HG02798 (cell line): ENCODE results near the gene DHRS1.
A peak's percentile ranks its signal among the peaks of the same experiment; 100 is the strongest.

Experiments used
- ATAC-seq: cut with Tn5 transposase; IDR thresholded peaks from one replicate; pipeline ENCODE4 v1.9.1; 2021; ENCODE audit warnings: mild to moderate bottlenecking; ENCODE audit not compliant: unreplicated experiment, poor library complexity

The DHRS1 gene

DNA sequence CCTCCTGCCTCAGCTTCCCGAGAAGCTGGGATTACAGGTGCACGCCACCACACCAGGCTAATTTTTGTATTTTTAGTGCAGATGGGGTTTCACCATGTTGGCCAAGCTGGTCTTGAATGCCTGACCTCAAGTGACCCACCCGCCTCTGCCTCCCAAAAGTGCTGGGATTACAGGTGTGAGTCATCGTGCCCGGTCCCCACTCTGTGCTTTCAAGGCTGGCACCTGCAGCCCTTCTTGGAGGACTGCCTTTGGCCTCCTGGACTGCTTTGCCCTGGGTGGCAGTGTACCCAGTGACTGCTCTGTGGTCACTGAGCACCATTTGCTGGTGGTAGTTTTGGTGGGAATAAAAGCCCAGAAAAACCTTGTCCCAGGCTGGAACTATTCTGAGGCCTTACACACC is 12.6 kb downstream of the DHRS1 start:
- no peak for ATAC-seq

DNA sequence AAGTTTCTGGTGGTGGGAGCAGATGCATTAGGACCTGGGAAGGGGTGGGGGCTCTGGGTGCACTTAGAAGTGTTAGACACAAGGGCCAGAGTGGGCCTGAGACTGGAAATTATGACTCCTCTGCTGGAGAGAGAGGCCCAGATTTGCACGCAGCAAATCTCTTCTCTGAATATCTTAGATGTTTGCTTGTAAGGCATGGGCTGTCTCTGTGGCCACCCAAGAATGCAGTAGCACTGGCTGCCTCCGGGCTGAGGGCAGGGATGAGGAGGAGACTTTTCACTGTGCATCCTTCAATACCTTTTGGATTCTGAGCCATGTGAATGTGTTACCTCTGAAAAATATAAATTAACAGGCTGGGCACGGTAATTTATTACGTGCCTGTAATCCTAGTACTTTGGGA is 14.2 kb downstream of the DHRS1 start:
- no peak for ATAC-seq

DNA sequence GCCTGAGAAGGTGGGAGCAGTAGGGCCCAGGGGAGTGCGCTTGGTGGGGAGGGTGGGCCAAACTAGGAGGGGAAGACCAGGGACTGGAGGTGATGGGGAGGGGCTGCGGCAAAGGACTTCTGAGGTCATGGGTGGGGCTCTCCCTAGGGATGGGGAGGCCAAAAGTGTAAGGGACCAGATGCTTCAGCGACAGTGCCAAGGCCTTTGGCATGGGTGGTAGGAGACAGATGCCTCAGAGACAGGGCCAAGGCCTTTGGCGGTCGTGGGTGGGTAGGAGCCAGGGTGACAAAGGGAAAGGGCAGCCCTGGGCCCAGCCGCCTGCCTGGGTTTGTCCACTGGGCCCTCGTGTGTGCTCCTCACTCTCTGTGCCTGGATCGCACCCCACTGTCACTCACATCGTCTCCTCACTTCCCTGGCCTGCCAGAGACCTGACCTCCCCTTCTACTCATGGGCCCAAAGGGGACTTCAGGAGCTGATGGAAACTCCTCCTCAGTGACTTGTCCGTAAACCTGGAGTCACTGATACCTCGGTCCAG is 15.0 kb downstream of the DHRS1 start:
- no peak for ATAC-seq

DNA sequence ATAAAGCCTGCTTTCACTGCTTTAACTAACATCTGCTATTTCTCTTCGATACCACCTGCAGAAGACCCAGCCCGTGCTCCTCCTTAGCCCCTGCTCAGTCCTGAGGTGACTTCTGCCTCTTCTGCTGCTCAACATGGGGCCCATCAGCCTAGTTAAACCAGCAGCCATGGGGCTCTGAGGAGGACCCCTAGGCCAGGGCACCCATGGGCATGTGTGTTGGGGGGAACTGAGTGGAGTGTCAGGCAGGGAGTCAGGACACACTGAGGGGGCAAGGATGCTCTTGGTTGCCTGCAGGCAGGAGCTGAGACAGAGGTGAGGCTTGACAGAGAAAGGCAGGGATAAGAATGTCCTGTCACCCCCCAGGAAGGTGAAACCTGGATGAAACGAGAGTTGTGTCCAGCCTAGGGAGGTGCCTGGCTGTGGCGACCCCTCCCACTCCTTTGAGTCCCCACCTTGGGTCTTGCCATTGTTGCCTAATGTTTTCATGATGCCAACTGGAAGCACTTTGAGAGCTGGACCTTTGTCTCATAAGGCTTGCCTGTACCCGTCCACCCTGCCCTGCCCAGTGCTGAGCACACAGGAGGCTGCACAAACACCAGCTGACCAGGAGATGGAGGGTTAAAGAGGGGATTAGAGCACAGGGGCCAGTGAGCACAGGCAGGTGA is 15.7 kb downstream of the DHRS1 start:
- no peak for ATAC-seq

DNA sequence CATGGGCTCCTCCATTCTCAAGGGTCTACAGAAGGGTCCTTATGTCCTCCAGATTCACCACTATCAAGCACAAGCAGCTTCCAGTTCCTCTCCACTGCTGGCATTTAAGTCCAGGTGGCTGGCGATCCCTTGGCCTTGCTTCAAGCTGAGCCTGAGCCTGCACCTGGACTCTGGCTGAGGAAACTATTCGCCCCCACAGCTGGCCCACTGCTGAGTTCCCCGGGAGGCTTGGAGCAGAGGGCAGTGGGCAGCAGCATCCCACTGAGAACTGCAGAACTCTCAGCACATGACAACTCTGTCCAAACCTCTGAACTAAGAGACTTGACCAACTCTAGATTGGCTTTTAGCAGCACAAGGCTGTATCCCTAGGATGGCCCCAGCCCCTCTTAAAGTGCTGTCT is 16.8 kb downstream of the DHRS1 start:
- no peak for ATAC-seq

DNA sequence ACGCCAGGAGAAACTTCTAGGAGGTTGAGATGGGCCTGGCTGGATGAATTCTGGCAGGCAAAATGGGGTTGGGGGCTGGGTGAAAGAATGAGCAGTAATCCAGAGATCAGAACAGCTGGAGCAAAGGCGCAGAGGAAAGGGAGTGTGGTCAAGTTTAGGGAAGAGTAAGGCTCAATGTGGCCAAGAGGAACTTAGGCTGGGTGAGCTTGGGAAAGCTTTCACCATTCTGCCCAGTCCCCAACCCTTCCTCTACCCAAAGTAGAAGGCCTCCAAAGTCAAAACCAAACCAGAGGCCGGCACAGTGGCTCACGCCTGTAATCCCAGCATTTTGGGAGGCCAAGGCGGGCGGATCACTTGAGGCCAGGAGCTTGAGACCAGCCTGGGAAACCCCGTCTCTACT is 17.9 kb downstream of the DHRS1 start:
- no peak for ATAC-seq

DNA sequence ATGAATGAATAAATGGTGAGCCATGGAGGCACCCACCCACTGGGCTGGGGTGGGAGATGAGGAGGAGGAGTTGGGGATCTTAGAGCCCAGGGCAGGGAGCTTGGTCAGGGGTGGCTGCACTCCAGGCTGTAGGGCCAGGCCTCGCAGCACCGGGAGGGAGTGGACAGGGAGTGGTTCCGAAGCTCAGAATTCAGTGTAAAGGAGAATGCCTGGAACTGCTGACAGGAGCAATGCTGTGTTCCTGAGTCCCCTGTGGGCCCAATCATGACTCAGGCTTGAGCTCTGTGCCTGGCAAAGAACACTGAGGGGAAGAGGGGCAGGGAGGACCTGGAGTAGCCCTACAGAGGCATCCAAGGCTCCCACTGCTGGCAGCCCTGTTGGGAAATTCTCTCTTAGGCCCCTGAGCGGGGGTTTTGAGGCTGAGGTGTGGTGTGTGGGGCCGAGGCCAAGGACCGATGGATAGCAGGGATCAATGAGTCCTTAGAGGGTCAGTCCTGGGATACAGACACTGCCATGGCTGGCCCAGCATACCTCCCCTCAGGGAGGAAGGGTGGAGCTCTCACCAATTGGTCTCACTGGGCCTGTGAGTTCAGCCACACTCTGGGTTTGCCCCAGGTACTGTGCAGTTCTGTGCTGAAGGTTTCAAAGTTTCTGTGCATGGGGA is 18.7 kb downstream of the DHRS1 start:
- ATAC-seq = no peak

DNA sequence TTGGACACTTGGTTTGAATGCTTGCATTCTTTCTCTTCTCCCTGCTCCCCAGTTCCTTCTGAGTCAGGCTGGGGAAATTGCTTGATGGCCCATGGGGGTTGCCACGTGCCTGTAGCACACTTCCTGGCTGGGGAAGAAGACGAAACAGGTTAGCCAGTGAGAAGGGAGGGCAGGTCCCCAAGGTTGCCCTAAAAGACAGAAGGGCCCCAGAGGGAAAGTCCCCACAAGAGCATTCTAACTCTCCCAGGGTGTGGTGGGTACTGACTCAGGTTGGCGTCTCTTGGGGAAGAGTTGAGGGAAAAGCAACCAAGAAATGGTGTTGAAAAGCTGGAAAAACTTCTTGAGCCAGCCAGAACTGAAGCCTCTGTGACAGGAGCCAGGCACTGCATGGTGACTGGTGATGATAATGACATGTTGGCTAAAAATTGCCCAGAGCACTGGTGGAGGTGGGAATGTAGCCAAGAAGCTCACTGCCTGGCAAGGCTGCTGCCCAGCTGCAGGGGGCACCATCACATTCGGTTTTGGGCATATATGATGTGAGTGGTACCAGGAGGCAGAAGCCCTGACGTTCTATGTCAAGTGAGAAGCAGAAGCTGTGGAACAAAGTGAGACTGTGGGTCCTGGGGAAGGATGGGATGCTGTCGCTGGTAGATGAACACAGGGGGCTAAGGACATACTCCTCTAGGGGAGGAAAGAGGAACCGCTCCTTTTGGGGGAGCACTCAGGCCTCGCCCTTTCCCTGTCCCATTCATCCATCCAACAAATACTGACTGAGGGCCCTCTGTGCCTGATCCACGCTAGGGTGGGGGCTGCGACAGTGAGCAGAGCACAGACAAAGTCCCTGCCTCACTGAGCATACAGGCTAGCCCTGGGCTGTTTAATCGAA is 20.0 kb downstream of the DHRS1 start:
- ATAC-seq = peak; percentile 70

DNA sequence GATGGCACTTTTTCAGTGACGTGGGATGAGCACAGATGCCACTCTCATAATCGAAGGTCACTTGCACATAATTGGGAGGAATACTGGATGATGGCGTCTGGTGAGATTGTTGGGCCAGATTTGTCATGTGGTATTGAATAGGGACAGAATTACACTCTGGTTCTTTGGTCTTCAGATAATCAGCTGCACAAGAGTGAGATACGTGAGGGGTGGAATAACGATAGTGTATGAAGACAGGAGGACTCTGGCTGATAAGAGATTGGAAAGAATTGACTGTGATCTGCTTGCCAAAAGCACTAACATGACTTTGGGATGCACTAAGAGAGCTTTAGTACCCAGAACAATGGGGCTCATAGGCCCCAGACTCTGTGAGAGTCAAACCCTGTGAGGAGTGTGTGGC is 21.2 kb downstream of the DHRS1 start:
- ATAC-seq = no peak

DNA sequence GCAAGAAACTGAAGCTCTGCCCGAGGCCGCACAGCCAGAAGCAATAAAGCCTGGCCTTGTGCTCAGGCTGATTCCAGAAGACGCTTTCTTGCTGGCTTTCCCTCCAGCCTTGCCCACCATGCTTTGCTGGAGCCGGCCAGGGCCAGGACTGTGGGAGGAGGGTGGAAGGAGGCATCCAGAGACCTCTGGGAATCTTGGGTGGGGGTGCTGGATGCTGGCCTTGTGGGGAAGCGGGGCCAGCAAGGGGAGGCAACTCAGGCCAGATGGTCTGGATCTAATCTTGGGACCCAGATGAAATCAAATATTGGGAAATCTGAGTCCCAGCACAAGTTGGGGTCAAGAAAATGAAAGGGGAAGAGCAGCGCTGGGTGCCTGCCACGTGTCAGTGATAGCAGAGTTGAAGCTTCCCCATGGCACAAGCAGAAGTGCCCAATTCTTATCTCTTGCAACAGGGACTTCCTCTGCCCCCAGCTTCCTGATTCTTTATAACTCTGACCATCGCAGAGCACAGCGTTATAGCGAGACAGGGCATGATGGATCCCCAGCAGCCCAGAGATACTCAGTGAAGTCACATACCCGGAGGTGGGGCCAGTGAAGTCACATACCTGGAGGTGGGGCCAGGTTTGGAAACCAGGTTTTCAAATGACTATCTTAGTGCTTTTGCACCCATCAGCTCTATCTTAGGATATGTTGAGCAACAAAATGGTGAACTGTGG is 21.8 kb downstream of the DHRS1 start:
- ATAC-seq = no peak

DNA sequence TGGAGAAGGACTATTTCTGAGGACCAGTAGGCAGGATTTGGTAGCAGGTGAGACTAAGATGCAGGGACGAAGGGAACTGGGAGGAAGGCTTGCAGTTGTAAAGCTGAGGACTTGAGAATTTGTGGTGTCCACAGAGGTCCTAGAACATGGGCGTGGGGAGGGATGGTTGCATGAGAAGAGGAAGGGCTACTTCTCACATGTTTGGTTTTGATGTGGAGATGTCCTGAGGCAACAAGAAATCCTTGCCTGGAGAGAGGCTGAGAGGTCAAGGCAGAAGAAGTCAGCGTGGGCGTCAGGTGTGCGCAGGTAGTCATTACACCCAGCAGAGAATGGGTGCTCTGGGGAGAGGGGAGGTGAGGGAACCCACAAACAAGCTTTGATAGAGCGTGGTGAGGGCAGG is 22.5 kb downstream of the DHRS1 start:
- no peak for ATAC-seq

DNA sequence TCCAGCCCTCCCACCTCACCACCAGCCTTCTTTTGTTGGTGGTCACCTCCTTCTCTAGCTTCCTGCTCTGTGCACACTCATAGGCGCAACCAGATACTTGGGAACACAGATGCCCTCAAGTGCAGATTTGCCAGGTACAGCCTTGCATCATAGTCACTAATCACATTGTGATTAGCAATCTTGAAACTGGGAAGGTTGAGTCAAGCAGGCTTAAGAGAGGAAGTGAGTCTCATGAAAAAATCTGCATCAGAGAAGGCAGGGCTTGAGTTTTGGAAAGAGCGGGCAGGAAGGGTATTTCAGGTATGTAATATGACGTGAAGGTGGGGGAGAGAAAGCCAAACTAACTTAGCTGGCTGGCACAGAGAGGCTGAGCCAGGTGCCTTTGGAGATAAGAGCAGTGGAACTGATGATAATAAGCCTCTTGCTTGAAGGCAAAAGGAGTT is 25.5 kb downstream of the DHRS1 start:
- peak; percentile 37 for ATAC-seq

DNA sequence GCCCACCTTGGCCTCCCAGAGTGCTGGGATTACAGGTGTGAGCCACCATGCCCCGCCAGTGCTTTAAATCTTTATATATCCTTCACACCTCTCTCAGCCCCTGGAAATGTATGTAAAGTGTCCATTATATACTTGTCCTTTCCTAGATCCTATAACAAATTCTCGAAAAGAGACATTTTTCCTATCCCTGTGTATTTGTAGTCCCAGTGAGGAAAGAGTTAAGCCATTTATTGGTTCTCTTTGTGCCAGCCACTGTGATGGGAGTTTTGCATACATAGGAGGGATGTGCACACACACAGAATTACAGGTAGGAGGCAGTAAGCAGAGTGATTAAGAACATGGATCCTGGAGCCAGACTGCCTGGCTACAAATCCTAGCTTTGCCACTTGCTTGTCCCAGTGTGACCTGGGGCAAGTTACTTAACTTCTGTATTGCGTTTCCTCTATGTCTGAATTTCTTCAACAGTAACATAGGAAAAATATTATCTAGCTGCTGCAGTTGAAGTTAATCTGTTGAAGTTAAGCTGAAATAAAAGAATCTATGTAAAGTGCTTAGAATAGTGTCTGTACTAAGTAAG is 26.1 kb downstream of the DHRS1 start:
- no peak for ATAC-seq

DNA sequence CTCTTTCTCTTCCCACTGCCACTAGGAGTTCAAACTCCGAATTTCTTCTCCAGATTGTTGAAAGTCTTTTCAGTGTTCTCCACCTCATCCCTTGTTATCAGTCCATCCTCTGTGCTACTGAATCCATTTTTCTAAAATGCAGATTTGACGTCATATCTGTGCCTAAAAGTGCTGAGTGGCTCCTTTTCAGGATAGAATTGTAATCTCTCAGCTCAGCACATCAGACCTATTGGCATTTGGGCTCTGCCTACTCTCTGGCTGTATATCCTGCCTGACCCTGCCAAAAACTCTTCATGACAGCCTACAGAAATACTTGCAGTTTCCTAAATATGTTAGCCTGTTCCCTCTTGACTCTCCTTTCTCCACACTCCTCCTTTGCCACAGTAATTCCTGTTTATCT is 27.1 kb downstream of the DHRS1 start:
- ATAC-seq = no peak

DNA sequence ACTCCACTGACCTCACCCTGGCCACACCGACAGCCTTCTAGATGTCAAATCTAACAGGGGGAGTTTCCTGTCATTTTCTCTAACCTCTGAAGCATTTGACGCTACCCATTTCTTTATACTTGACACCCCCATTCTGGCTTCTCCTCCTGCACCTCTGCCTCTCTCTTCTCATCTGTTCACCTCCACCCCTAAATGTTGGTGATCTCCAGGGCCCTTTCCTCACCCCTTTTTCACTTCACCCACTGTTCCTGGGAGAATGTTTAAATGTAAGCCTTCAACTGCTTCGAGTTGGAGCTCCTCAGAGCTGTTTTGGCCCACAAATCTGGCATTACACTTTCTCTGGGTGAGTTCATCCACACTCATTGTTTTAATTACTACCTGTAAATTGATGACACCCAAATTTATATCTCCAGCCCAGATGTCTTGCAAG is 27.7 kb downstream of the DHRS1 start:
- ATAC-seq = no peak

DNA sequence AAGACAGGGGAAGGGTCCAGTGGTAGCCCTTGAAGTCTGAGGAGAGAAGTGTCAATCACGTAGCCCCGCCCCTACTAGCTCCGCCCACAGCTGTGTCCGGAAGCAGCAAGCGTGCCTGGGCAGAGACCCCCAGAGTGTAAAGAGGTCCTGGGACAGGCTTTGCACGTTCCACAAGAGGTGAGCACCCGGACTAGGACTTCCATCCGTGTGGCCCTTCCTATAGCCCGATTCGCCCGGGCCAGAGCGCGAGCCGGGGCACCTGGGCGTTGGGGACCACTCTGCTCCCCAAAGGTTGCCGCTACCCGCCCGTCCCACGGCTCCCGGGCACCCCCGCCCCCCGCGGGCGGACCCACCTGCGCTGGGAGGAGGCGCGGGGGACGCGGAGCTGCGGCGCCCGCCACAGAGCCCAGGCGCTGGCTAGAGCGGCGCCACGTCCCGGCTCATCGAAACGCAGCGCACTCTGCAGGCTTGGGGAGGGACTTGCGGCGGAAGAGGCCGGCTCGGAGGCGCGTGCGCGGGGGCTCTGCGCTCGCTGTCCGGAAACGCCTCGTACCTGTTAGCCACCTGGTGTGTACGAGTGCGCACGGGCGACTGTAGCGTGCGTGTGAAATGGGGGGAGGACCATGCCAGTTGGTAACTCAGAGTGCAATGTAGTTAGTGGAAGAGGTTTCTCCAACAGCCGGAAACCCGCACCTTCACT is 28.3 kb downstream of the DHRS1 start, which contains the start of gene RABGGTA:
TSS of gene RABGGTA (minus strand) at position 464 of the 700 bp plus-strand sequence. CDS start 482 bp downstream, outside the sequence.
- peak; percentile 89 for ATAC-seq

DNA sequence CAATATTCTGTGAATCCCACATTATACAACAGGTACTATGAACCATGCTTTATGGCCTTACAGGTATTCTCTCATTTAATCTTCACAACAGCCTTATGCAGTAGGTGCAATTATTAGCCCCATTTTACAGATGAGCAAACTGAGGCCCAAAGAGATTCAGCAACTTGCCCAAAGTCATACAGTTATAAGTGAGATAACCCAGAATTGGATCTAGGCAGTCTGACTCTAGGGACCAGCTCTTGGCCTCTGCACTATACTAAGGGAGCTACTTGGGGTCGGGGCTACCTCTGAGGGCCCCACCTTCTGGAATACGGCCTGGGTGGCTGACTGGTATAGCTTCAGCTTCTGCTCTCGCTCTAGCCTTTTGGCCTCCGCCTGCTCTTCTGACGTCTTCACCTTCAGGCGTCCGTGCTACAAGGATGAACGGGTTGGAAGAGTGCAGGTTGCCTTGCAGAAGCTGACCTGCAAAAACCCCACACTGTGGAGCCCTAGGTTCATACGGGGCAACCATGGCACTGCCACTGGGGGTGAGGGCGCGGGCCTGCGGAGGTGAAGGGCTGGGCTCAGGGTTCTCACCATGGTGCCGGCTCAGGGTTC is 28.9 kb downstream of the DHRS1 start:
- ATAC-seq = no peak

DNA sequence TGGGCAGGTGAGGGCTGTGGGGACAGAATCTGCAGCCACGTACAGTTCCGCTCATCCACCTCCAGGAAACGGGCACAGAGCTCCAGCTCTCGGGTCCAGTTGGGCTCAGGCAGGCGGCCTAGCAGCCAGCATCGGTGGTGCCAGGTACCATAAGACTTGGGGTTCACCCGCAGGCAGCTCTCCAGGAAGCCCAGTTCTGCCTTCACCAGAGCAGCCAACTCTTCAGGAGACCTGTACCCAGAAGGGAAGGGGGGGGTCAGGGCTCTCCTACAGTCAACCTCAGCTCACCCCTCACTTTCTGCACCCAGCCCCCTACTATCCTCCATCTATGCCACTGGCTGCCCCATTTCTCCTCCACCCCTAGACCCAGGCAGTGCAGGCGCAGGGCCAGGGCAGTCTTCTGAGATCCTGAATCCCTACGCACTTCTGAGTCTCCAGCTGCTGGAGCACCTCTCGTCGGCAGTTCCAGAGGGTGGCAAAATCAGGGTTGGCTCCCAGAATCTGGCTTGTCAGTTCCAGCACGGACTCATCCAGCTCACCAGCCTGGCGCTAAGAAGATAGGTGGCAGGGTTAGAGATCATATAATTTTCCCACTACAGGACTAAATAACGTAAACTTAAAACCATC is 29.6 kb downstream of the DHRS1 start:
- no peak for ATAC-seq
